ENCODE data around the gene GPD1. TPM values are rescaled to one million over a fixed set of nuclear protein-coding genes. Genes with fewer than 3 reads are reported as not detected.

The GPD1 gene
- total RNA-seq, 4 donors from 2014 or later: 1,589 to 4,641 (median 3,196) TPM

GRCh38 chr12:50069069-50069468 is 34.7 kb upstream of the GPD1 start:
- TF ChIP-seq CTCF (IDR thresholded peaks at IDR 0.05; ENCODE audit: low read depth): no peak

DNA sequence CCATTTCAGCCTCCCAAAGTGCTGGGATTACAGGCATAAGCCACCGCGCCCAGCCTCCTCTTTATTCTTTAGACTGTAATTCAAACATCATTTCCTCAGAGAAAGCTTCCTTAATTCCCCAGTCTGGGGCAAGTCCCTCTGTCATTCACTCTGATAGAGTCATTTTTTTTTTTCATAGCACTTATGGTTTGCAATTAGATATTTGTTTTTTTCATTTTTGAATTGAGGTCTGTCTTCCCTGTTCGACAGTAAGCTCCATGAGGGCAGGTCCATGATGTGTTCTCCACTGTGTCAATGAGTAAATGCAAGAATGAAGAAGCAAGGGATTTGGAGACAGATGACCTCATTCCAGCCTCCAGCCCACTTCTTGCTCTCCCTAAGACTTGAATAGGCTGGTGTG is 34.3 kb upstream of the GPD1 start:
- no peak for TF ChIP-seq CTCF (IDR thresholded peaks at IDR 0.05; ENCODE audit: low read depth)

- no peak for TF ChIP-seq CTCF (IDR thresholded peaks at IDR 0.05; ENCODE audit: low read depth)
Measured at GRCh38 chr12:50070314-50071060, 33.3 kb upstream of the GPD1 start.

GRCh38 chr12:50072198-50072907 is 31.5 kb upstream of the GPD1 start:
- TF ChIP-seq CTCF (IDR thresholded peaks at IDR 0.05; ENCODE audit: low read depth): no peak

DNA sequence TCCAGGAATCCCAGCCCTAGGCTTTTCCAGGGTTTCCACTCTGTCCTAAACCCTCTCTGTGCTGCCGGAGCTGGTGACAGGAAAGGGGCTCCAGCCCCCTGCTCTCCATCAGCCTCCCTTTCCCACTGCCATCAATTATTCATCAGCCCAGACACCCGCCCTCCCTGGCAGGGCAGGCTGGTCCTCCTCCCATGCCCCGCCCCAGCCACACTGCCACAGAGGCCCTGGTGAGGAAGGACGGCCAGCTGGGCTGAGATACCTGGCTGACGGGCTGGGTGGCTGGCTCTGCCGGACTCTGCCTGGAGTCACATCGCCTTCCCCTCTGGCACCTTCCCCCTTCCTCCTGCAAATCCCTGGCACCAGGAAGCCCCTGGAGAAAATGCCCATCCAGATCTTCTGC is 30.6 kb upstream of the GPD1 start:
- TF ChIP-seq CTCF (IDR thresholded peaks at IDR 0.05; ENCODE audit: low read depth): no peak

- no peak for TF ChIP-seq CTCF (IDR thresholded peaks at IDR 0.05; ENCODE audit: low read depth)
Measured at GRCh38 chr12:50073712-50074111, 30.1 kb upstream of the GPD1 start.

GRCh38 chr12:50074936-50075807 is 28.6 kb upstream of the GPD1 start:
- TF ChIP-seq CTCF (IDR thresholded peaks at IDR 0.05; ENCODE audit: low read depth): no peak
